Coronary artery (tissue), 2 donors: Measurements from ENCODE around the gene LDLRAD4.

ENCODE experiments used
- DNase-seq: peaks from one replicate; pipeline ENCODE4 v3.0.0-alpha.2; 2017; ENCODE audit warnings: low spot score
- H3K27ac ChIP-seq, 2 donors: fragments of 200-600 bp; sonication (generic); one replicate each; pipeline ENCODE4 v1.5.1; 2016 to 2019
- H3K4me3 ChIP-seq: fragments of 200-600 bp; sonication (generic); 2 replicates; pipeline ENCODE4 v1.5.1; 2016; ENCODE audit warnings: mild to moderate bottlenecking, moderate library complexity
- TF ChIP-seq, protein P1 (sequence below): fragments of 200-600 bp; sonication (generic); IDR thresholded peaks from one replicate; pipeline ENCODE4 v1.5.1; 2019; ENCODE audit warnings: antibody characterized with exemption

LDLRAD4 gene

DNA sequence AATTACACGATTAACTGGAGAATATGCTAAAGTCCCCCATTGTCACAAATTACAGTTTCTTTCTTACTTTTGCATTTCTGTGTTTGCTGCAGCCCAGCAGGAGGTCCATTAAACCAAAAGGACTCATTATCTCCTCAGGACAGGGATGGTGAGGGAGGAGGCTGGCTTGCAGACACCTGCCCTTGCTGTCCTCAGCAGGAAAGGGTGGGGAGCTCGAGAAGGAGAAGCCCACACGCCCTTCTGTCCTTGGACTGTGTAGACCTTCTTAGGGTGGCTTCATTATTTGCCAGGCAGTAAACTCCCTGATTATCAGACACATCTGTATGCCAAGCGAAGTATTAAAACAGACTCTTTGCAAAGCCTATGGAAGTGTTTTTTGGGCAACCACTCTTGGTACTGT lies 196.0 kb downstream of the LDLRAD4 start:
- Histone ChIP-seq H3K4me3 (no peak overlapping the region), H3K27ac (no peak overlapping the region)
- TF ChIP-seq, protein P1, sequence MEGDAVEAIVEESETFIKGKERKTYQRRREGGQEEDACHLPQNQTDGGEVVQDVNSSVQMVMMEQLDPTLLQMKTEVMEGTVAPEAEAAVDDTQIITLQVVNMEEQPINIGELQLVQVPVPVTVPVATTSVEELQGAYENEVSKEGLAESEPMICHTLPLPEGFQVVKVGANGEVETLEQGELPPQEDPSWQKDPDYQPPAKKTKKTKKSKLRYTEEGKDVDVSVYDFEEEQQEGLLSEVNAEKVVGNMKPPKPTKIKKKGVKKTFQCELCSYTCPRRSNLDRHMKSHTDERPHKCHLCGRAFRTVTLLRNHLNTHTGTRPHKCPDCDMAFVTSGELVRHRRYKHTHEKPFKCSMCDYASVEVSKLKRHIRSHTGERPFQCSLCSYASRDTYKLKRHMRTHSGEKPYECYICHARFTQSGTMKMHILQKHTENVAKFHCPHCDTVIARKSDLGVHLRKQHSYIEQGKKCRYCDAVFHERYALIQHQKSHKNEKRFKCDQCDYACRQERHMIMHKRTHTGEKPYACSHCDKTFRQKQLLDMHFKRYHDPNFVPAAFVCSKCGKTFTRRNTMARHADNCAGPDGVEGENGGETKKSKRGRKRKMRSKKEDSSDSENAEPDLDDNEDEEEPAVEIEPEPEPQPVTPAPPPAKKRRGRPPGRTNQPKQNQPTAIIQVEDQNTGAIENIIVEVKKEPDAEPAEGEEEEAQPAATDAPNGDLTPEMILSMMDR, result no peak
- DNase-seq, result no peak

DNA sequence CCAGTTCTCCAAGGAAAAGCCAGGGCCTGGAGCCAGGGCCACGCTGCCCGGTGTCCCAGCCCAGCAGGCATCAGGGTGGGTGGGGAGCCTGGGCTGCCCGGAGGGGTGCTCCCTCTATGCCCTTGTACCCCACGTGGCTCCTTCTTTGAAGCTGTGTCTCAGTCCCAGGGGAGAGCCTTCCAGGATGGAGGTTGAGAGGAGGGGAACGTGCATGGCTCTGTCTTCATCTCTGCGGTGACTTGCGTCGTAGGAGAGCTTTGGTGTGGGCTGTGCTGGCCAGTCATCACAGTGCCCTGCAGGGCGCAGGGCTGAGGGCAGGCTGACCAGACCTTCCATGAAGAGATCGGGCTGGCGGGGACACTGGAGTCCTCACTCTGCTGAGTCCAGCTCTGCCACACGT lies 197.2 kb downstream of the LDLRAD4 start:
- Histone ChIP-seq H3K27ac (no peak overlapping the region), H3K4me3 (no peak overlapping the region)
- TF ChIP-seq, protein P1, result no peak
- no peak for DNase-seq

DNA sequence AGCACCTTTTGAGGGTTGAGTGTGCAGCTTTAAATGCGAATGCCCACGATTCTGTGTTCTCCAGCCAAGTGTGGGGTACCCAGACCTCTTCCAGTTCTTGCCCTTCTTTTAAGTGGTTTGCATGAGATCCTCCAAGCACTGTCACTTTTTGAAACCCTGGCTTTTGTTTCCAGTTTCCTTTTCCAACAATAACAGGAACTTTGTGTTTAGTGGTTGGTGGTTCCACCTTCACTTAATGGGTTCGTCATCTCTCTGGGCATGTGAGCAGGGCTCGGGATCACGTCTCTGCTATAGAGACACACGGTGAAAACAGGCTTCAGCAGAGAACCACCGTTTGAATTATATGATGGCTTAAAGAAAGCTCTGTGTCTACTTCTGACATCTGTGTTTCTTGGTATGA lies 197.6 kb downstream of the LDLRAD4 start:
- TF ChIP-seq, protein P1, result no peak
- Histone ChIP-seq H3K27ac (no peak overlapping the region), H3K4me3 (no peak overlapping the region)
- no peak for DNase-seq

DNA sequence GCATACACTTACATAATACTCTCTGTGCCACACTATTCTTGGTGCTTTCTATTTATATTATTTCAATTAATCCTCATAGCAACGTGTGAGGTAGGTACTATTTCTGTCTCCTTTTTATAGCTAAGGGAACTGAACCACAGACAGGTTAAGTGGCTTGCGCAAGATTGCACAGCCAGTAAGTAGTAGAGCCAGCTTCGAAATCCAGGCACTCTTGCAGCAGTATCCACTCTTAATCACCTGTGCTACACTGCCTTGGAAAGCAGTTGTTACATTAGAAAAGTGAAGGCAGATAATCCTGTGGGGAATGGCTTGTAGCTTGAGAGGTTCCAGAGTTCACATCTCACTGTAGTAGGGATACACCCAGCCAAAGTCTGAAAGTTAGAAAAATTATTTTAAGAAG lies 198.3 kb downstream of the LDLRAD4 start:
- H3K4me3 ChIP-seq, result no peak overlapping the region
- TF ChIP-seq, protein P1, result no peak
- no peak overlapping the region for H3K27ac ChIP-seq
- DNase-seq, result no peak

DNA sequence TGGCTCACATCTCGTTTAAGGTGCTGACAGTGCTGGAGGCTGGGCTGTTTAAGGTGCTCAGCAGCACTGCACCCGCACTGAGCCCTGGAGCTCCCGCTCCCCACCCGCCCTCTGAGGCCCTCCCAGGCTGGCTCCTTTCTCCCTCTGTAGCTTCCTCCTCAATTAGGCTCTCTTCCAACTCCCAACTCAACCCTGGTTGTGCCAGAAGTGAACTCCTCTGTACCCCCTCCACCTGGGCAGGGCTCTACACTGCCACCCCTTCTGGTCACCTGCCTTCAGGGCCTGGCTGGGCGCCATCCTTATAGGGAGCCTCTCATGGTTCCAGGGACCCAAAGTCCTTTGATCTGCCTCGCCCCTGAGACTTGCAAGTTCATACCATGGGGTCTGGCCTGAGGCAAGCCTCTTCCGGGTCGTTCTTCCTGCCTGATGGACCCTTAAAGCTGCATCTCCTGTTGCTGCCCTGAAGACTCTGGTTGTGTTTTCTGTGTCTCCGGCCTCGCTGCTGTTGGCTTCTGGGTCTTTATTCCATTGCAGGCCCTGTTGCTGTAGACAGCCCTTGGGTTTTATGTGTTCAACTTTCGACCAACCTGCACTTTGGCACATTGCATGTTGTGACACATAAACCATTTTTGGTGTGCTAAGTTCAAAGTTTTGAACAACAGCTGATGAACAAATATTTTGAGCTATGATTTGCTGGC lies 199.6 kb downstream of the LDLRAD4 start:
- TF ChIP-seq, protein P1, result no peak
- H3K27ac ChIP-seq, result no peak overlapping the region
- H3K4me3 ChIP-seq, result no peak overlapping the region
- no peak for DNase-seq

DNA sequence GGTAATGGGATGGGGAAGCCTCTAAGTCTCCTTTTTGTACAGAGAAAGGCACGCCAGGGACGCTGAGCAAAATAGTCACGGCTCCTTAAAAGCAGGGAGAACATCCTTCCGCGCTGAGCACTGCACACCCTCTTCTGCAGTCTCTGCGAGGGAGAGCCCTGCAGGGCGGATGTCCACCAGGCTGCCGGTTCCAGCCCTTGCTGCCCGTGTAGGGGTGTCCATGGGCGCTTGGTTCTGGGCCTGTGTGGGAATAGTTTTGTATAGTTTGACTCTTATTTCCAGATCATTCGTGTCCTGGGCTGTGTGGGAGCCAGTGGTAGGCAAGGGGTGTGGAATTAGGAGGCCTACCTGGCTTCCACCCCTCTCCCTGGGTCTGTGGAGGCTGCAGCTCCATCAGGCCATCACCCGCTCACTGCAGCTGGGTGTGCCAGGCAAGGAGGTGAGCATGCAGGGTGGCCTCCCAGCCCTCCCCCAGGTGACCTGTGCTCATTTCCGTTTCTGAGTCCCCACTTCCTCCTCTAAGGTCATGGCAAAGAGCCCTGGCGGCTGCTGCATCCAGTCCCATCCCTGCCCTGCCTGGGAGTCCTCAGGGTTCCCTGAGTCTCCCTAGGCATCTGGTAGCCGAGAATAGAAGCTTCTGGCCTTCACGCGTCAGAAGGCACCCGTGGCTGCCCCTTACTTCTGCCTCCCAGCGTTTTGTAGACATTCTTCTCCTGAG lies 202.6 kb downstream of the LDLRAD4 start:
- no peak overlapping the region for H3K4me3 ChIP-seq
- TF ChIP-seq, protein P1, result no peak
- H3K27ac ChIP-seq, result no peak overlapping the region
- DNase-seq, result no peak
